Measurements from ENCODE around the gene RASGRF2. TPM values are rescaled to one million over a fixed set of nuclear protein-coding genes. Genes with fewer than 3 reads are reported as not detected.

The RASGRF2 gene
- total RNA-seq = 7.2 and 8.0 TPM in 2 replicates

GRCh38 chr5:80959768-80960442 lies at the start of gene RASGRF2:
RASGRF2 (plus strand) TSS chr5:80960363; CDS start chr5:80960739, 376 bp downstream.

GRCh38 chr5:81233080-81233634 lies 273.0 kb downstream of the RASGRF2 start, which contains the start of gene CKMT2:
CKMT2 (plus strand) TSS chr5:81233322; CDS start chr5:81251133, 17,811 bp downstream.

